Measurements from ENCODE around the gene CAPN12. TPM values are rescaled to one million over a fixed set of nuclear protein-coding genes. Genes with fewer than 3 reads are reported as not detected.
A peak's percentile ranks its signal among the peaks of the same experiment; 100 is the strongest.

Gene CAPN12
- total RNA-seq, 4 donors from 2014 or later, result 0.83 to 8.4 (median 8.2) TPM; not detected in 1

DNA sequence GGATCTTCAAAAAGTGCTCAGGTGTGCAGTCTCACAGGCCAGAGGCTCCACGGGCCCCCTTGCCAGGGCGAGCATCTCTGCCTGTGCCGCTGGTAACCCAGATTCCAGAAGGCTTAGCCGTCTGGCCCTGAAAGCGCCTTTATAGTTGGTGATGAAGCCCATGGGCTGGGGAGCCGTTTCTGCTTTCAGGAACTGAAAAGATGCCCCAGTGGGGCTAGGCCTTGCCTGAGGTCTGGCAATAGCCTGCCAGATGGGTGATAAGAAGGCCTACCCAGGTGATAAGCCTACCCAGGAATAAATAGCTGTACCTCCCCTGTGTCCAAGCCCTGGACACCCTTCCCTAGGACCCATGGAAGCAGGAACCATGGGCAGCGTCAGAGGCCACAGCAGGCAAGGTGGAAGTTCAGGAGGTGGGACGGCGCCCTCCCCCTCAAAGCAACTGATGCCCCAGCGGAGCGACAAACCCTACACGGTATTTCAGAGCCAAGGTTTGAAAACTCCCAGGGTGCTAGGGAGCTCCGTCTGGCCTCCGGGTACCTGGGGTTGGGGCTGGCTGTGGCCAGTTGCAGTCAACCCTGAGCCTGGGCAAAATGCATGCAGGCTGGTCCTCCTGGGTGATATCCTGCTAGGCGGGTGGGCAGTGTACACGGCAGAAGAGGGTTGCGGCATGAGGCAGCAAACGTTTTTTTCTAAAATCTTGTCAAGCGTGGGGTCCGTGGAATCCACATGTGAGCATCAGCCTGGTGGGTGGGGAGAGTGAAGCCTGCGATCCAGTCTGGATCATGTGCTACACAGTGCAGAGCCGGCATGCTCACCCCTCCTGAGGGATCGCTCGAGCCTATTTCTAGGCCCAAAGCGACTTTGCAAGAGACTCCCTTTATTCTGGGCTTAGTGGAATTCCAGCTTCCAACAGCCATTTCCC is 51.6 kb downstream of the CAPN12 start:
- Histone ChIP-seq H3K9me3 (no peaks in the 10 kb centered on the region), H3K4me3 (no peak overlapping the region), H3K27me3 (no peaks in the 10 kb centered on the region), H3K27ac (peak overlapping the region; percentile 95 to 100), H3K36me3 (no peaks in the 10 kb centered on the region), H3K4me1 (peaks cover 14 to 27% of the 10 kb centered on the region in 2 donors)
- DNase-seq, result no peak
- intact Hi-C loops (cut with DNase I; ENCODE audit: low total_unique reads), result loop anchor here (5.0 kb wide), 1 partner anchor 40 kb away; no protein-coding TSS in a partner anchor
- peak in 1 of 2 donors; percentile 1 for TF ChIP-seq POLR2A (IDR thresholded peaks at IDR 0.05)
- TF ChIP-seq, protein P1, sequence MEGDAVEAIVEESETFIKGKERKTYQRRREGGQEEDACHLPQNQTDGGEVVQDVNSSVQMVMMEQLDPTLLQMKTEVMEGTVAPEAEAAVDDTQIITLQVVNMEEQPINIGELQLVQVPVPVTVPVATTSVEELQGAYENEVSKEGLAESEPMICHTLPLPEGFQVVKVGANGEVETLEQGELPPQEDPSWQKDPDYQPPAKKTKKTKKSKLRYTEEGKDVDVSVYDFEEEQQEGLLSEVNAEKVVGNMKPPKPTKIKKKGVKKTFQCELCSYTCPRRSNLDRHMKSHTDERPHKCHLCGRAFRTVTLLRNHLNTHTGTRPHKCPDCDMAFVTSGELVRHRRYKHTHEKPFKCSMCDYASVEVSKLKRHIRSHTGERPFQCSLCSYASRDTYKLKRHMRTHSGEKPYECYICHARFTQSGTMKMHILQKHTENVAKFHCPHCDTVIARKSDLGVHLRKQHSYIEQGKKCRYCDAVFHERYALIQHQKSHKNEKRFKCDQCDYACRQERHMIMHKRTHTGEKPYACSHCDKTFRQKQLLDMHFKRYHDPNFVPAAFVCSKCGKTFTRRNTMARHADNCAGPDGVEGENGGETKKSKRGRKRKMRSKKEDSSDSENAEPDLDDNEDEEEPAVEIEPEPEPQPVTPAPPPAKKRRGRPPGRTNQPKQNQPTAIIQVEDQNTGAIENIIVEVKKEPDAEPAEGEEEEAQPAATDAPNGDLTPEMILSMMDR (IDR thresholded peaks at IDR 0.05), result no peak

DNA sequence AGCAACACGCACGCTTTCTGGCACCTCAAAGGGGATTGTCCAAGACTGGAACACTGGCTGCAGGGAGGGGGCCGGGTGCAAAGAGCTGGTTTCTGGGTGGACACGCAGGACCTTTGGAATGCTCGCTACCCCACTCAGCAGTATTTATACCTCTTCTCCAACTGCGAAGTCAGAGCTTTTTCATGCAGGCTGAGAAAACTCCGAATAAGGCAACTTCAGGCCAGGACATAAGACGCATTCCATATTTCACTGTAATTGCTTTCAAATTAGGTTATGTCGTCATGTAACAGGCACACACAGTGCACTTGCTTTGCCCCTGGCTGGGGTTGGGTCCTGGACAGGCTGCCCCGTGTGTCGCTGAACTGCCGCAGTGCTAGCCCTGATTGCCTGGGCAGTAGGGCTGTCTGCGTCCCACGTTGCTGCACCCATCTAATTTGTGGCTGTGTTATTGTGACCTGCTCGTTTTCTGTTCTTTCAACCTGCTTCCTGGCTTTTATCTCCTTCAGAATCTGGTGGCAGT is 52.3 kb downstream of the CAPN12 start:
- Histone ChIP-seq H3K27ac (peak overlapping the region; percentile 95 to 100), H3K4me1 (peaks cover 9 to 20% of the 10 kb centered on the region in 2 donors), H3K27me3 (no peaks in the 10 kb centered on the region), H3K4me3 (no peak overlapping the region), H3K9me3 (no peaks in the 10 kb centered on the region), H3K36me3 (no peaks in the 10 kb centered on the region)
- peak; percentile 89 to 95 for DNase-seq
- intact Hi-C loops (cut with DNase I; ENCODE audit: low total_unique reads), result loop anchor here (5.0 kb wide), 1 partner anchor 40 kb away; no protein-coding TSS in a partner anchor
- TF ChIP-seq, protein P1 (IDR thresholded peaks at IDR 0.05), result no peak
- peak; percentile 61 to 80 for TF ChIP-seq POLR2A (IDR thresholded peaks at IDR 0.05)

DNA sequence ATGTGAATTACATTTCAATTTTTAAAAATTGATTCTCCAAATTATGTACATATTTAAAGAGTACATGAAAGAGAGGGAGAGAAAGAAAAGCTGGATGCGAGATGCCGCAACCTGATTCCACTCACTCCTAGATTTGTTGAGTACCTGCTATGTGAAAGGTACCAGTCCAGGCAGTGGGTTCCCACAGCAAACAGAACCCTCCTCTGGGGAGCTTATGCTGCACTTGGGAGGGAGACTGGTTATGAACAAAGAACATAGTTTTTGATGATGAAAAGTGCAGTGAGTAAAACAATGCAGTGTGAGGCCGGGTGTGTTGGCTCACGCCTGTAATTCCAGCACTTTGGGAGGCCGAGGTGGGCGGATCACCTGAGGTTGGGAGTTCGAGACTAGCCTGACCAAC is 53.4 kb downstream of the CAPN12 start:
- TF ChIP-seq, protein P1 (IDR thresholded peaks at IDR 0.05), result no peak
- TF ChIP-seq POLR2A (IDR thresholded peaks at IDR 0.05), result no peak
- peaks cover 4 to 19% of the 10 kb centered on the region in 2 donors for H3K4me1 ChIP-seq
- peak overlapping the region; percentile 95 to 100 for H3K27ac ChIP-seq
- no peak overlapping the region for H3K4me3 ChIP-seq
- DNase-seq, result no peak
- no peaks in the 10 kb centered on the region for H3K9me3 ChIP-seq
- H3K36me3 ChIP-seq, result no peaks in the 10 kb centered on the region
- intact Hi-C loops (cut with DNase I; ENCODE audit: low total_unique reads), result loop anchor here (5.0 kb wide), 1 partner anchor 39 kb away; no protein-coding TSS in a partner anchor
- H3K27me3 ChIP-seq, result no peaks in the 10 kb centered on the region

DNA sequence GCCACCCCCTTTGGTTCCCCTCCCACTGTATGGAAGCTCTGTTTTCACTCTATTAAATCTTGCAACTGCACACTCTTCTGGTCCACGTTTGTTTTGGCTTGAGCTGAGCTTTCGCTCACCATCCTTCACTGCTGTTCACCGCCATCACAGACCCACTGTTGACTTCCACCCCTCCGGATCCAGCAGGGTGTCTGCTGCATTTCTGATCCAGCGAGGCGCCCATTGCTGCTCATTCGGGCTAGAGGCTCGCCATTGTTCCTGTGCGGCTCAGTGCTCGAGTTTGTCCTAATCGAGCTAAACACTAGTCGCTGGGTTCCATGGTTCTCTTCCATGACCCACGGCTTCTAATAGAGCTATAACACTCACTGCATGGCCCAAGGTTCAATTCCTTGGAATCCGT is 54.1 kb downstream of the CAPN12 start:
- DNase-seq, result no peak
- no peaks in the 10 kb centered on the region for H3K36me3 ChIP-seq
- intact Hi-C loops (cut with DNase I; ENCODE audit: low total_unique reads), result loop anchor here (5.0 kb wide), 1 partner anchor 38 kb away; no protein-coding TSS in a partner anchor
- no peak overlapping the region for H3K4me3 ChIP-seq
- peaks cover 10 to 23% of the 10 kb centered on the region in 2 donors for H3K4me1 ChIP-seq
- no peaks in the 10 kb centered on the region for H3K27me3 ChIP-seq
- no peaks in the 10 kb centered on the region for H3K9me3 ChIP-seq
- TF ChIP-seq, protein P1 (IDR thresholded peaks at IDR 0.05), result no peak
- no peak for TF ChIP-seq POLR2A (IDR thresholded peaks at IDR 0.05)
- H3K27ac ChIP-seq, result peak overlapping the region; percentile 95 to 100

Measured in uterus (tissue), 4 donors.